IMR-90 (cell line): ENCODE data around the gene TCFL5. TPM values are rescaled to one million over a fixed set of nuclear protein-coding genes. Genes with fewer than 3 reads are reported as not detected.

Experiments
- ATAC-seq: fragments of 200-7000 bp; cut with Tn5 transposase; 2 replicates; pipeline ENCODE4 v1.9.1; 2020; ENCODE audit warnings: low read depth, mild to moderate bottlenecking, moderate library complexity
- BruUV-seq: library from RNA; stranded (reverse); fragments of 400-500 nt; replicated peaks from 2 replicates; lab custom pipeline; 2021; lab: Mats Ljungman, UMichigan
- CTCF ChIA-PET: fragments of 300-600 bp; formaldehyde crosslinking; extraction: SDS; loops from one replicate; lab custom pipeline; 2021; ENCODE audit warnings: antibody characterized with exemption; lab: Yijun Ruan, JAX
- POLR2A ChIA-PET: fragments of 300-600 bp; sonication (Branson Sonifier 250); formaldehyde crosslinking; loops from one replicate; lab custom pipeline; 2022; ENCODE audit warnings: antibody characterized with exemption; ENCODE audit not compliant: unreplicated experiment; lab: Charles Lee
- DNase-seq: peaks from one replicate; pipeline ENCODE4 v3.0.0; 2013
- H2AFZ ChIP-seq: replicated peaks from 2 replicates; pipeline ENCODE3; 2013; ENCODE audit warnings: low read length, mild to moderate bottlenecking; ENCODE audit not compliant: poor library complexity
- H2AK5ac ChIP-seq: 2 replicates; pipeline ENCODE4 v1.6.1; 2013; ENCODE audit warnings: low read depth, low read length, inconsistent platforms
- H2AK9ac ChIP-seq: replicated peaks from 2 replicates; pipeline ENCODE3; 2013; ENCODE audit warnings: mild to moderate bottlenecking, low read depth, low read length, moderate library complexity; ENCODE audit not compliant: poor library complexity
- H2BK120ac ChIP-seq: 2 replicates; pipeline ENCODE4 v1.6.1; 2013; ENCODE audit warnings: low read depth, low read length, inconsistent platforms
- H2BK15ac ChIP-seq: 3 replicates; pipeline ENCODE4 v1.6.1; 2013; ENCODE audit warnings: low read depth, low read length, inconsistent platforms
- H2BK20ac ChIP-seq: 2 replicates; pipeline ENCODE4 v1.6.1; 2013; ENCODE audit warnings: low read depth, mild to moderate bottlenecking, inconsistent platforms, low read length, moderate library complexity
- H2BK5ac ChIP-seq: 2 replicates; pipeline ENCODE4 v1.6.1; 2013; ENCODE audit warnings: mild to moderate bottlenecking, low read depth, low read length, inconsistent platforms; ENCODE audit not compliant: poor library complexity, severe bottlenecking
- H3K14ac ChIP-seq: replicated peaks from 2 replicates; pipeline ENCODE4 v1.6.1; 2013; ENCODE audit warnings: low read depth, low read length, inconsistent platforms
- H3K18ac ChIP-seq: 2 replicates; pipeline ENCODE4 v1.6.1; 2013; ENCODE audit warnings: low read depth, low read length, control low read depth
- H3K23ac ChIP-seq: 2 replicates; pipeline ENCODE4 v1.6.1; 2013; ENCODE audit warnings: low read depth, low read length, inconsistent platforms
- H3K27ac ChIP-seq: 2 replicates; pipeline ENCODE4 v1.5.1; 2013; ENCODE audit warnings: mild to moderate bottlenecking, control low read depth, low read length; ENCODE audit not compliant: insufficient read depth
- H3K27me3 ChIP-seq: 2 replicates; pipeline ENCODE4 v1.6.1; 2013; ENCODE audit warnings: low read length; ENCODE audit not compliant: control insufficient read depth, insufficient read depth
- H3K36me3 ChIP-seq: 2 replicates; pipeline ENCODE4 v1.6.1; 2013; ENCODE audit warnings: low read length, mixed read lengths; ENCODE audit not compliant: control insufficient read depth, insufficient read depth
- H3K4ac ChIP-seq: 2 replicates; pipeline ENCODE4 v1.6.1; 2013; ENCODE audit warnings: low read depth, low read length, inconsistent platforms
- H3K4me1 ChIP-seq: 2 replicates; pipeline ENCODE4 v1.6.1; 2013; ENCODE audit warnings: low read length, mixed read lengths; ENCODE audit not compliant: control insufficient read depth, insufficient read depth
- H3K4me2 ChIP-seq: 2 replicates; pipeline ENCODE4 v1.6.1; 2013; ENCODE audit warnings: low read depth, mild to moderate bottlenecking, control low read depth, low read length, moderate library complexity
- H3K4me3 ChIP-seq: 2 replicates; pipeline ENCODE4 v1.5.1; 2013; ENCODE audit warnings: low read depth, mild to moderate bottlenecking, control low read depth, low read length, moderate library complexity; ENCODE audit not compliant: insufficient read depth
- H3K56ac ChIP-seq: 2 replicates; pipeline ENCODE4 v1.6.1; 2013; ENCODE audit warnings: low read length, inconsistent platforms; ENCODE audit not compliant: insufficient read depth; ENCODE audit errors: extremely low read depth
- H3K79me1 ChIP-seq, 2 experiments: 2 replicates each; pipeline ENCODE4 v1.6.1; 2013; ENCODE audit warnings: low read length in 2 of 2, inconsistent platforms in 1 of 2, low read depth in 1 of 2
- H3K9ac ChIP-seq: 2 replicates; pipeline ENCODE4 v1.6.1; 2013; ENCODE audit warnings: low read depth, low read length, control low read depth
- H3K9me1 ChIP-seq: 2 replicates; pipeline ENCODE4 v1.6.1; 2013; ENCODE audit warnings: low read length, inconsistent platforms; ENCODE audit not compliant: insufficient read depth
- H3K9me3 ChIP-seq: 2 replicates; pipeline ENCODE4 v1.6.1; 2013; ENCODE audit warnings: low read length; ENCODE audit not compliant: control insufficient read depth, insufficient read depth
- H4K20me1 ChIP-seq: 2 replicates; pipeline ENCODE4 v1.6.1; 2013; ENCODE audit warnings: low read length, inconsistent platforms; ENCODE audit not compliant: insufficient read depth
- H4K5ac ChIP-seq: 2 replicates; pipeline ENCODE4 v1.6.1; 2013; ENCODE audit warnings: mild to moderate bottlenecking, low read depth, low read length, control low read depth
- H4K8ac ChIP-seq, 2 experiments: 2 replicates each; pipeline ENCODE4 v1.6.1; 2013; ENCODE audit warnings: low read depth in 2 of 2, low read length in 2 of 2, control low read depth in 1 of 2, inconsistent platforms in 1 of 2
- H4K91ac ChIP-seq: 2 replicates; pipeline ENCODE4 v1.6.1; 2013; ENCODE audit warnings: low read depth, low read length, inconsistent platforms; ENCODE audit not compliant: insufficient read depth
- BHLHE40 ChIP-seq: fragments of 150-350 bp; IDR thresholded peaks from 2 replicates; pipeline ENCODE4 v1.6.1; 2016; ENCODE audit warnings: mild to moderate bottlenecking, low read depth, low read length
- CHD1 ChIP-seq: IDR thresholded peaks from 2 replicates; pipeline ENCODE4 v1.6.1; 2012; ENCODE audit warnings: low read depth, low read length, improper control_type of control experiment
- WGBS, 2 experiments: methylation state at CpG; one replicate each; pipeline versions ENCODE4 v1.1.5 to v1.1.7; 2013; ENCODE audit warnings: missing lambda C conversion rate in 2 of 2; ENCODE audit not compliant: insufficient read length in 1 of 2; ENCODE audit errors: extremely low coverage in 2 of 2; 5-methylcytosine and 5-hydroxymethylcytosine counted together
- dilution Hi-C: fragments of 300-500 bp; cut with HindIII; formaldehyde crosslinking; loops from one replicate; pipeline ENCODE4 v1.14.3; 2018; ENCODE audit warnings: low sequenced_read_pairs; ENCODE audit not compliant: unreplicated experiment
- in situ Hi-C: fragments of 300-500 bp; cut with MboI; formaldehyde crosslinking; loops from 3 replicates; pipeline ENCODE4 v1.14.3; 2019; ENCODE audit warnings: low sequenced_read_pairs, inconsistent platforms, mixed read lengths
- intact Hi-C: fragments of 100-400 bp; cut with micrococcal nuclease; formaldehyde crosslinking; loops from 2 replicates; pipeline ENCODE4 v1.10.0; 2022
- polyA plus RNA-seq, 3 experiments: library from polyadenylated mRNA; depleted of rRNA; stranded (reverse); fragments of >200 nt; gene quantifications; 2 replicates each; pipeline ENCODE4 v1.2.3, GENCODE V29; 2012; ENCODE audit warnings: low replicate concordance in 1 of 3
- total RNA-seq: library from RNA; depleted of rRNA; stranded (reverse); fragments of >200 nt; gene quantifications from 2 replicates; pipeline ENCODE4 v1.2.3, GENCODE V29; 2012

Gene TCFL5
- total and polyA plus RNA-seq, 2 of the 4 experiments (the other 2 are of a cell fraction): 6.0 to 8.2 TPM

DNA sequence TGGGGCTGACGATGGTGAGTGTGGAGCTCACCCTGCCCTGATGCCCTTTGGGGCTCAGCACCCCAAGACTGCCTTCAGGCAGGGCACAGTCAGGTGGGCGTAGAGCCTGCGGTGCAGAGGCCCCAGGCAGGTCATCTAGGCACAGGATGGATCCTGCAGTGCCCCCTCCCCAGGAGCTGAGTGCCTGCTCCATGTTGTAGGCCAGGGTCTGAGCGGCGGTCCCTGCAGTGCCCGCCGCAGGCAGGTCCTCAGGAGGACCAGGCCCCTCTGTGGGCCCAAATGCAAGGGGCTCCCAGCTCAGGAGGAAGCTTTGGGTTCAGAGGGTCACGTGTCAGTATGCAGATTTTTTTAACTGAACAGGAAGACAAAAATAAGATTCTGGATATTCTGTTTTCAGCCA, 62.6 kb downstream of the TCFL5 start:
- H4K91ac ChIP-seq: no peak overlapping the region
- ChIA-PET POLR2A (no interaction called here), CTCF (no interaction called here)
- H3K14ac ChIP-seq: no peak overlapping the region
- H4K5ac ChIP-seq: no peak overlapping the region
- BruUV-seq: no TSS peak
- H2BK15ac ChIP-seq: no peak overlapping the region
- no peak overlapping the region for H3K4me2 ChIP-seq
- H3K18ac ChIP-seq: no peak overlapping the region
- TF ChIP-seq BHLHE40 (no peak), CHD1 (no peak)
- DNase-seq: no peak
- no peak overlapping the region for H3K27ac ChIP-seq
- no peaks in the 10 kb centered on the region for H3K9me1 ChIP-seq
- H2BK20ac ChIP-seq: no peak overlapping the region
- peaks cover 14% of the 10 kb centered on the region for H4K20me1 ChIP-seq
- ATAC-seq: no peak
- no peak overlapping the region for H4K8ac ChIP-seq
- H3K4me1 ChIP-seq: peaks cover 6% of the 10 kb centered on the region
- no peak overlapping the region for H2AK5ac ChIP-seq
- peaks cover 11 to 15% of the 10 kb centered on the region in 2 experiments for H3K79me1 ChIP-seq
- no peak overlapping the region for H3K56ac ChIP-seq
- no peak overlapping the region for H2AK9ac ChIP-seq
- intact Hi-C loops (no loop called here), in situ Hi-C loops (no loop called here), dilution Hi-C loops (no loop called here)
- H3K4ac ChIP-seq: no peak overlapping the region
- no peak overlapping the region for H2AFZ ChIP-seq
- H3K27me3 ChIP-seq: no peaks in the 10 kb centered on the region
- WGBS, 2 experiments: 94% methylated on average over 6 of the region's 8 CpGs; no CpG with 5 or more reads in 1 of the 2 experiments
- no peak overlapping the region for H3K9ac ChIP-seq
- H3K23ac ChIP-seq: no peak overlapping the region
- H3K9me3 ChIP-seq: no peaks in the 10 kb centered on the region
- H2BK5ac ChIP-seq: no peak overlapping the region
- H3K4me3 ChIP-seq: no peak overlapping the region
- H2BK120ac ChIP-seq: no peak overlapping the region
- H3K36me3 ChIP-seq: peaks cover 32% of the 10 kb centered on the region
